ENCODE results near the gene HNF4A. TPM values are rescaled to one million over a fixed set of nuclear protein-coding genes. Genes with fewer than 3 reads are reported as not detected.

HNF4A gene
- total and polyA plus RNA-seq, 7 donors: 0.03 to 0.13 (median 0.03) TPM; not detected in 4

DNA sequence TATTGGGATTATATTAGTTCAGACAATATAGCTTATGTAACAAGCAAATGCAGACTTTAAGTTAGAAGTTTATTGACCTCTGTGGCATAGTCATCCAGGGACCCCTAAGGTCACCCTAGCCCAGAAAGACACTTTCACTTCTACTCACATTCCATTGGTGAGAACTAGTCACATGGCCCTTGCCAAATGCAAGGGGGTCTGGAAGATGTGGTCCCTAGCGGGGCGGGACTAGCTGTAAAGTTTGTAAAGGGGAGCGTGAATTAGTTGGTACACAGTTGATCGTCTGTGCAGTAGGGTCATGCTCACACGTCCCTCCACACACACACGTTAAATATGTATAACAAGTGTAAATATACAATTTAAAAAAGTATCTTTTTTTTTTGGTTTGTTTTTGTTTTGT is 9.3 kb downstream of the HNF4A start:
- Histone ChIP-seq H3K27ac (no peak overlapping the region), H3K9me3 (no peaks in the 10 kb centered on the region), H3K4me3 (no peak overlapping the region), H3K4me1 (no peaks in the 10 kb centered on the region), H3K36me3 (ENCODE audit: insufficient read depth in 1 of 2, low read depth in 1 of 2) (no peaks in the 10 kb centered on the region), H3K27me3 (ENCODE audit: insufficient read depth in 3 of 3, low read length in 2 of 3) (peaks cover 0 to 6% (median 0%) of the 10 kb centered on the region in 3 donors)
- DNase-seq (no peak), ATAC-seq (no peak)
- intact Hi-C loops (cut with DNase I): no loop called here
- 81 to 89% (median 83%) methylated on average over 6 of the region's 6 CpGs for WGBS, 3 donors
- TF ChIP-seq, protein P1, sequence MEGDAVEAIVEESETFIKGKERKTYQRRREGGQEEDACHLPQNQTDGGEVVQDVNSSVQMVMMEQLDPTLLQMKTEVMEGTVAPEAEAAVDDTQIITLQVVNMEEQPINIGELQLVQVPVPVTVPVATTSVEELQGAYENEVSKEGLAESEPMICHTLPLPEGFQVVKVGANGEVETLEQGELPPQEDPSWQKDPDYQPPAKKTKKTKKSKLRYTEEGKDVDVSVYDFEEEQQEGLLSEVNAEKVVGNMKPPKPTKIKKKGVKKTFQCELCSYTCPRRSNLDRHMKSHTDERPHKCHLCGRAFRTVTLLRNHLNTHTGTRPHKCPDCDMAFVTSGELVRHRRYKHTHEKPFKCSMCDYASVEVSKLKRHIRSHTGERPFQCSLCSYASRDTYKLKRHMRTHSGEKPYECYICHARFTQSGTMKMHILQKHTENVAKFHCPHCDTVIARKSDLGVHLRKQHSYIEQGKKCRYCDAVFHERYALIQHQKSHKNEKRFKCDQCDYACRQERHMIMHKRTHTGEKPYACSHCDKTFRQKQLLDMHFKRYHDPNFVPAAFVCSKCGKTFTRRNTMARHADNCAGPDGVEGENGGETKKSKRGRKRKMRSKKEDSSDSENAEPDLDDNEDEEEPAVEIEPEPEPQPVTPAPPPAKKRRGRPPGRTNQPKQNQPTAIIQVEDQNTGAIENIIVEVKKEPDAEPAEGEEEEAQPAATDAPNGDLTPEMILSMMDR (IDR thresholded peaks at IDR 0.05): no peak

DNA sequence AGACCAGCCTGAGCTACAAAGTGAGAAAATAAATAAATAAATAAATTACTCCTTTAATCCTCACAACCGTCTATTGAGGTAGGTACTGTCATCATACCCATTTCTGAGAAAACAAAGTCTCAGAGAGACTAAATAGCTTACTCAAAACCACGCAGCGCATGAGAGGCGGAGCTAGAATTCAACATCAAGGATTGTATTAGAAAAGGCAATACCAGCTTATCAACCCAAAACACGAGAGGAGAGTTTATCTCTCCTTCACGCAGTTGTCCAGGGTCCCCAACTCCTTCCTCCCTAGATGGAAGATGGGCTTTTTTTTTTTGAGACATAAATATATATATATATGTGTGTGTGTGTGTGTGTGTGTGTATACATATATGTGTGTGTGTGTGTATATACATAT is 12.2 kb downstream of the HNF4A start:
- no peak for DNase-seq
- ATAC-seq: no peak
- H3K9me3 ChIP-seq: no peaks in the 10 kb centered on the region
- H3K36me3 ChIP-seq (ENCODE audit: insufficient read depth in 1 of 2, low read depth in 1 of 2): no peaks in the 10 kb centered on the region
- WGBS, 3 donors: 91 to 99% (median 96%) methylated on average over 6 of the region's 6 CpGs
- H3K27ac ChIP-seq: no peak overlapping the region
- no peaks in the 10 kb centered on the region for H3K4me1 ChIP-seq
- no peak overlapping the region for H3K4me3 ChIP-seq
- no peaks in the 10 kb centered on the region for H3K27me3 ChIP-seq (ENCODE audit: insufficient read depth in 3 of 3, low read length in 2 of 3)
- TF ChIP-seq, protein P1 (IDR thresholded peaks at IDR 0.05): no peak
- intact Hi-C loops (cut with DNase I): no loop called here

DNA sequence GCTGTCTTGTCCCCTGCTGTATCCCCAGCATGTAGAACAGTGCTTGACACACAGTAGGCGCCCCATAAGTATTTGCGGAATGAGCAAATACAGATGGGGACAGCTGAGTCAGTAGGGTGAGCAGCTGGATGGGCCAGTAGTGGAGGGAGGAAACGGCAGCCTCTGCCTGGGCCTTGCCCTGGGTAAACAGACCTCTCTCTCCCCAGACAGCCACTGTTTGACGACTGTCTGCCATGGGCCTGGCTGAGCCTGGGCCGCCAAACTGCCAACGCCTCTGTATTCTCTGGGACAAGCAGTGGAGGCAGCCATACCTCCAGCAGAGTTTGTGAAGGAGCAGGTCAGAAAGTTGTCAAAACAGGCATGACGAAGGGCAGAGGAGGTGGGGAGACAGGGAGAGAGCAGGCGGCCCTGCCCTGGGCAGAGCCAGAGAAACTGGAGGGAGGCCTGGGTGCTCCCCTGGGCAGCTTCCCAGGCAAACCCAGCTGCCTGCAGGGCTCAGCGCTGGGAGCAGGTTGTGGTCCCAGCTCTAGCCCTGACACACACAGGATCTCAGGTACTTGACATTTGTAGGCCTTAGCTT is 15.2 kb downstream of the HNF4A start:
- no peak for DNase-seq
- no peak overlapping the region for H3K4me3 ChIP-seq
- H3K27me3 ChIP-seq (ENCODE audit: insufficient read depth in 3 of 3, low read length in 2 of 3): peaks cover 0 to 3% (median 0%) of the 10 kb centered on the region in 3 donors
- 59 to 68% (median 59%) methylated on average over 8 to 9 of the region's 9 CpGs for WGBS, 3 donors
- no peaks in the 10 kb centered on the region for H3K4me1 ChIP-seq
- intact Hi-C loops (cut with DNase I): no loop called here
- TF ChIP-seq, protein P1 (IDR thresholded peaks at IDR 0.05): no peak
- H3K9me3 ChIP-seq: no peaks in the 10 kb centered on the region
- no peaks in the 10 kb centered on the region for H3K36me3 ChIP-seq (ENCODE audit: insufficient read depth in 1 of 2, low read depth in 1 of 2)
- ATAC-seq: no peak
- H3K27ac ChIP-seq: no peak overlapping the region

DNA sequence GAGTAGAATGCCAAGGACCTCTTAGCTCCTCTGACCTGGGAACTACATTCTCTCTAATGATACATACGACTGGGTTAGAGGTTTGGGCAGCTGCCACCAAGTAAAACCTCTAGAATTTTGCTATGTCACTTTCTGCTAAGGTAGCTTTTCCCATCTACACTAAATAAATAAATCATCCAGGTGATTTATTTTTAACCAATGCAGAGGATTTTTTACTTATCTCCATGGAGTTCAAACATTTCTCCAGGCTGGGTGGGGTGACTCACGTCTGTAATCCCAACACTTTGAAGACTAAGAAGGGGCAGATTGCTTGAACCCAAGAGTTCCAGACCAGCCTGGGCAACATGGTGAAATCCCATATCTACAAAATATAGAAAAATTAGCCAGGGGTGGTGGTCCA is 27.1 kb downstream of the HNF4A start:
- TF ChIP-seq, protein P1 (IDR thresholded peaks at IDR 0.05): no peak
- Histone ChIP-seq H3K27ac (no peak overlapping the region), H3K36me3 (ENCODE audit: insufficient read depth in 1 of 2, low read depth in 1 of 2) (no peaks in the 10 kb centered on the region), H3K27me3 (ENCODE audit: insufficient read depth in 3 of 3, low read length in 2 of 3) (peaks cover 0 to 25% (median 0%) of the 10 kb centered on the region in 3 donors), H3K9me3 (no peaks in the 10 kb centered on the region), H3K4me1 (no peaks in the 10 kb centered on the region), H3K4me3 (no peak overlapping the region)
- DNase-seq (no peak), ATAC-seq (no peak)
- intact Hi-C loops (cut with DNase I): loop anchor here in 1 of 2 donors (5.0 kb wide), 1 partner anchor 235 kb away; no protein-coding TSS in a partner anchor
- WGBS, 3 donors: 50 to 70% (median 63%) methylated on average over 2 of the region's 2 CpGs

Data from psoas muscle (tissue), 8 donors.